GM11168 (cell line): ENCODE data around the gene TARBP2.

ENCODE experiments used
- in situ Hi-C: fragments of 300-500 bp; cut with MboI; formaldehyde crosslinking; loops from one replicate; pipeline ENCODE4 v1.12.0; 2022; ENCODE audit warnings: low sequenced_read_pairs; ENCODE audit not compliant: unreplicated experiment

The TARBP2 gene

GRCh38 chr12:53500776-53501614 lies at the start of gene TARBP2:
Gene TARBP2, plus strand, starts transcription at chr12:53501283. Its CDS starts 126 bp downstream, at chr12:53501409.
- in situ Hi-C loops, result no loop called here

- in situ Hi-C loops, result no loop called here
Measured at GRCh38 chr12:53451661-53452158, 49.4 kb upstream of the TARBP2 start, which contains the start of gene PCBP2. Gene PCBP2, plus strand, starts transcription at chr12:53452102. Its CDS starts 2,699 bp downstream, at chr12:53454801.

GRCh38 chr12:53452159-53453077 lies 48.7 kb upstream of the TARBP2 start:
- in situ Hi-C loops, result no loop called here

GRCh38 chr12:53453953-53454640 lies 47.0 kb upstream of the TARBP2 start:
- in situ Hi-C loops, result no loop called here

- in situ Hi-C loops, result no loop called here
Measured at GRCh38 chr12:53454707-53455106, 46.4 kb upstream of the TARBP2 start.

GRCh38 chr12:53456654-53457366 lies 44.3 kb upstream of the TARBP2 start:
- in situ Hi-C loops, result no loop called here

GRCh38 chr12:53459097-53459496 lies 42.0 kb upstream of the TARBP2 start:
- in situ Hi-C loops, result no loop called here

GRCh38 chr12:53461059-53461458 lies 40.0 kb upstream of the TARBP2 start:
- in situ Hi-C loops, result no loop called here

GRCh38 chr12:53461591-53461990 lies 39.5 kb upstream of the TARBP2 start:
- in situ Hi-C loops, result no loop called here

GRCh38 chr12:53462935-53463334 lies 38.1 kb upstream of the TARBP2 start:
- in situ Hi-C loops, result no loop called here

- in situ Hi-C loops, result no loop called here
Measured at GRCh38 chr12:53463802-53464560, 37.1 kb upstream of the TARBP2 start.

GRCh38 chr12:53464685-53465418 lies 36.2 kb upstream of the TARBP2 start:
- in situ Hi-C loops, result no loop called here

GRCh38 chr12:53465679-53466078 lies 35.4 kb upstream of the TARBP2 start:
- in situ Hi-C loops, result no loop called here

- in situ Hi-C loops, result no loop called here
Measured at GRCh38 chr12:53466640-53467039, 34.4 kb upstream of the TARBP2 start.

- in situ Hi-C loops, result no loop called here
Measured at GRCh38 chr12:53467082-53467481, 34.0 kb upstream of the TARBP2 start.

GRCh38 chr12:53467880-53468279 lies 33.2 kb upstream of the TARBP2 start:
- in situ Hi-C loops, result no loop called here

GRCh38 chr12:53468282-53468681 lies 32.8 kb upstream of the TARBP2 start:
- in situ Hi-C loops, result no loop called here

- in situ Hi-C loops, result no loop called here
Measured at GRCh38 chr12:53472056-53472582, 29.0 kb upstream of the TARBP2 start.
